ENCODE measurements around the gene PIGT. TPM values are rescaled to one million over a fixed set of nuclear protein-coding genes. Genes with fewer than 3 reads are reported as not detected.

The PIGT gene
- total and polyA plus RNA-seq, 2 of the 13 experiments (the other 11 are each of a cell fraction or from before 2014, with no cell fraction given): 65.9 to 74.1 TPM

- TF ChIP-seq ZSCAN12 (CRISPR knock-in tag; IDR thresholded peaks at IDR 0.05) (no peak), KMT2B (CRISPR knock-in tag; IDR thresholded peaks at IDR 0.05) (peak; percentile 94), MTA1 (CRISPR knock-in tag; IDR thresholded peaks at IDR 0.05; ENCODE audit: borderline replicate concordance) (peak; percentile 39; the same call in 1 of the 2 replicates), PHB2 (IDR thresholded peaks at IDR 0.05; ENCODE audit: partially characterized antibody) (no peak), ASH2L (IDR thresholded peaks at IDR 0.05; ENCODE audit: insufficient read length, low read depth, low read length) (peak; percentile 98), ARID3A (IDR thresholded peaks at IDR 0.05; ENCODE audit: low read depth, low read length) (no peak), ZNF879 (CRISPR knock-in tag; IDR thresholded peaks at IDR 0.05) (0 out of 2 replicates have a peak, but pooled peaks have one; percentile 31), ZNF556 (CRISPR knock-in tag; IDR thresholded peaks at IDR 0.05; ENCODE audit: borderline replicate concordance) (peak; percentile 83; the same call in 1 of the 2 replicates), MAFG (CRISPR knock-in tag; IDR thresholded peaks at IDR 0.05) (no peak), ZC3H13 (CRISPR knock-in tag; IDR thresholded peaks at IDR 0.05) (no peak; the same call in 1 of the 2 replicates), GATAD1 (CRISPR knock-in tag; IDR thresholded peaks at IDR 0.05) (peak; percentile 100), GATAD2A (CRISPR knock-in tag; IDR thresholded peaks at IDR 0.05) (peak; percentile 27; the same call in 1 of the 2 replicates), CBX2 (IDR thresholded peaks at IDR 0.05; ENCODE audit: low read depth, low read length) (no peak), CBX2 (CRISPR knock-in tag; IDR thresholded peaks at IDR 0.05; ENCODE audit: low read depth) (peak; percentile 14; the same call in 1 of the 2 replicates), CCDC6 (CRISPR knock-in tag; IDR thresholded peaks at IDR 0.05) (peak; percentile 93), ARNT (IDR thresholded peaks at IDR 0.05) (no peak), ZNF670 (CRISPR knock-in tag; IDR thresholded peaks at IDR 0.05; ENCODE audit: borderline replicate concordance) (peak; percentile 92; the same call in 1 of the 2 replicates), ZNF891 (CRISPR knock-in tag; IDR thresholded peaks at IDR 0.05) (peak; percentile 99), MED1 (CRISPR knock-in tag; IDR thresholded peaks at IDR 0.05) (peak; percentile 53; the same call in 1 of the 2 replicates), ZHX1 (CRISPR knock-in tag; IDR thresholded peaks at IDR 0.05; ENCODE audit: low read depth) (peak; percentile 87; the same call in 1 of the 2 replicates), TFDP2 (CRISPR knock-in tag; IDR thresholded peaks at IDR 0.05) (peak; percentile 84), ZFP36 (IDR thresholded peaks at IDR 0.05; ENCODE audit: borderline replicate concordance, low read depth, low read length, partially characterized antibody) (no peak), ZNF576 (CRISPR knock-in tag; IDR thresholded peaks at IDR 0.05) (no peak), ZBTB7B (CRISPR knock-in tag; IDR thresholded peaks at IDR 0.05) (peak; percentile 87; the same call in 1 of the 2 replicates), SRSF1 (optimal IDR thresholded peaks at IDR 0.05; ENCODE audit: low read depth, low read length) (peak; percentile 97)
Observed at GRCh38 chr20:45415822-45416637, at the start of gene PIGT (continued).

Measured in HepG2 (cell line).